Activated T-helper 17 cell treated with anti-CD3 and anti-CD28 coated beads, Interleukin-2, amount 50 U/mL, for 72 hours (primary cell): ENCODE results near the gene CHD1L. TPM values are rescaled to one million over a fixed set of nuclear protein-coding genes. Genes with fewer than 3 reads are reported as not detected.

Experiments
- ATAC-seq: fragments of 150-1000 bp; cut with Tn5 transposase; replicated peaks from 2 replicates; pipeline ENCODE4 v1.10.0; 2021; ENCODE audit warnings: mild to moderate bottlenecking, moderate library complexity
- H3K27ac Mint-ChIP-seq: one replicate; pipeline ENCODE4 v1.8.0; 2022; ENCODE audit warnings: mixed read lengths
- H3K27me3 Mint-ChIP-seq: one replicate; pipeline ENCODE4 v1.8.0; 2022; ENCODE audit warnings: mixed read lengths
- H3K36me3 Mint-ChIP-seq: one replicate; pipeline ENCODE4 v1.8.0; 2022; ENCODE audit warnings: low read depth, mild to moderate bottlenecking, mixed read lengths
- H3K4me1 Mint-ChIP-seq: one replicate; pipeline ENCODE4 v1.8.0; 2022; ENCODE audit warnings: mixed read lengths
- H3K4me3 Mint-ChIP-seq: one replicate; pipeline ENCODE4 v1.8.0; 2022; ENCODE audit warnings: mild to moderate bottlenecking, mixed read lengths
- H3K9me3 Mint-ChIP-seq: one replicate; pipeline ENCODE4 v1.8.0; 2022; ENCODE audit warnings: mixed read lengths
- total RNA-seq, 2 donors: library from RNA; stranded (reverse); gene quantifications; one replicate each; pipeline ENCODE4 v1.2.3, GENCODE V29; 2022

CHD1L gene
- total RNA-seq, 2 donors from 2014 or later: 56.6 to 76.1 TPM

DNA sequence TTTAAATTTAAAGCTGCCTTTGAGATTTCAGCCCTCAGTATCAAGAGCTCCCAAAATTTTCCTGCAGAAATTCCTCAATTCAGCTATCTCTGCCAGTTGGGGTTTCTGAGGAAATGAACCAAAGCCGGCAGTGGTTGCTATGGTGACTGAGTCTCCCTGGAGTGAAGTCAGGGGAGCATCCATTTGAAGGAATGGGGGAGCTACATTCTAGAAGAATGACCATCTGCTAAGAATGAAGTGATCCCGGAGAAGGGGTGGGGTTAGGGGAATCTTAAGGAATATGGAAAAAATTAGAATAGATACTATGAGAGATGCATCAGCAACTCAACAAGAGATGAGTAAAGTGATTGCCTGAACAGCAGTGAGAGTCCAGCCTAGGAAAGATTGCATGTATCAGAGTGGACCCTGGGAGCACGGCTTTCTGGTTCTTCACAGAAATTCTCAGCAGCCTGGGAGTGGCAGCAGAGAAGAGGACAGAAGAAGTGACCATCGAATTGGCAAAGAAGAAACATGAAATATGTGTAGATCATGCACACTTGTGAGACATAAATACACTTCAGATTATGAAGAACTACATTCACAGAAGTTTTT, 94.7 kb downstream of the CHD1L start:
- Mint-ChIP-seq H3K9me3 (no peaks in the 10 kb centered on the region), H3K4me1 (no peaks in the 10 kb centered on the region), H3K36me3 (no peaks in the 10 kb centered on the region), H3K27me3 (peaks cover 31% of the 10 kb centered on the region), H3K4me3 (no peak overlapping the region), H3K27ac (no peak overlapping the region)
- no peak for ATAC-seq

DNA sequence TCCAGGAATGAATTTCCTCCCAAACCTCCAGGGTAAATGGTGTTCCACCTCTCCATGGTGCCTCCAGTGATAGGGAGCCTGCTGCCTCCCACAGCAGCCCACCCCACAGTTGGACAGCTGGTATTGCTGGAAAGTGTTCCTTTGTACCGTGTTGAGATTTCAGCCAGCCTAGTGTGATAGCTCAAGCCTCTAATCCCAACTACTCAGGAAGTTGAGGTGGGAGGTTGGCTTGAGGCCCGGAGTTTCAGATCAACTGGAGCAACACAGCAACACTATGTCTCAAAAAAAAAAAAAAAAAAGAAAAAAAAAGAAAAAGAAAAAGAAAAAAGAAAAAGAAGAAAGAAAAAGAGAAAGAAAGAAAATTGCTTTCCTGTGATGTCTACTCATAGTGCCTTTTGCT, 96.1 kb downstream of the CHD1L start:
- Mint-ChIP-seq H3K9me3 (no peaks in the 10 kb centered on the region), H3K36me3 (no peaks in the 10 kb centered on the region), H3K27ac (no peak overlapping the region), H3K27me3 (peaks cover 36% of the 10 kb centered on the region), H3K4me3 (no peak overlapping the region), H3K4me1 (no peaks in the 10 kb centered on the region)
- ATAC-seq: no peak

DNA sequence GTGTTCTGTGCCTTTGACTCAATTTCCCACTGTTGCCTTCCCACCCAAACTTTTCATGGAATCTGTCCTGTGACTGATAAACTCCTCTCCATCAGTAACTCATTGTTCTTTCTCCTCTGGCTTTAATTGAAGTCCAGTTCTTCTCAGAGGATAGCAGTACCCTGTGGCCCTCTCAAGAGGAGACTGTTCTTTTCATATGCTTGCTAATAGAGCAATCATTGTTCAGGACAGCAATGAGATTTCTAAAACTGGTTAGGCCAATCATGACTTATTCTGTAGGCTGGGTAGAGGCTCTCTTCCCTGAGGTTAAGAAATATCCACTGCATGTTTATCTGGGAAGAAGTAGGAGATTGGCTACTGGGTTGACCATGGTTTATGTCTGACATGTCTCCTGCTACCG, 98.8 kb downstream of the CHD1L start:
- Mint-ChIP-seq H3K4me3 (no peak overlapping the region), H3K27me3 (peaks cover 60% of the 10 kb centered on the region), H3K4me1 (no peaks in the 10 kb centered on the region), H3K27ac (no peak overlapping the region), H3K9me3 (peaks cover 5% of the 10 kb centered on the region), H3K36me3 (no peaks in the 10 kb centered on the region)
- ATAC-seq: no peak

Other genes starting within 250 kb of the CHD1L start
- 1 to 10 TPM; 2.7 to 6.5 TPM for gene PRKAB2, start 70.2 kb upstream of the CHD1L start, total RNA-seq
- under 1 TPM; 0.61 to 0.97 TPM for gene FMO5, start 17.3 kb upstream of the CHD1L start, total RNA-seq